Measurements from ENCODE around the gene RHOBTB3.

DNA sequence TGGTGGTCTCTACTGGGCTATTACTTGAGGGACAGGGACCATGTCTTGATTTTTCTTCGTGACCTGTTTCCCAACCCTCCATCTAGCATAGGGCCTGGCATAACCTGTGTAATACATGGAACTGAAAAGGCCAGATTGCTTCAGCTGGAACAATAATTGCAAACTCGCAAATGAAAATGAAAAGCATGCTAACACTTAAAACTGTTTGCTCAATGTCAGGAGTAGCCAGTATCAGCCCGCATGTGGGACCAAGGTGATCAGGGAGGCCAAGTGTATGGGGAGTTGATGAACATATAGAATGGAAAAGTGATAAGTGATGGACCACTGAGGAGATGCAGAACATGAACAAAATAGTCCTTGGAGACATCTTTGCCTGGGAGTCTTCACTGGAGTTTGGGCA lies 66.2 kb downstream of the RHOBTB3 start:
- TF ChIP-seq, protein P1, sequence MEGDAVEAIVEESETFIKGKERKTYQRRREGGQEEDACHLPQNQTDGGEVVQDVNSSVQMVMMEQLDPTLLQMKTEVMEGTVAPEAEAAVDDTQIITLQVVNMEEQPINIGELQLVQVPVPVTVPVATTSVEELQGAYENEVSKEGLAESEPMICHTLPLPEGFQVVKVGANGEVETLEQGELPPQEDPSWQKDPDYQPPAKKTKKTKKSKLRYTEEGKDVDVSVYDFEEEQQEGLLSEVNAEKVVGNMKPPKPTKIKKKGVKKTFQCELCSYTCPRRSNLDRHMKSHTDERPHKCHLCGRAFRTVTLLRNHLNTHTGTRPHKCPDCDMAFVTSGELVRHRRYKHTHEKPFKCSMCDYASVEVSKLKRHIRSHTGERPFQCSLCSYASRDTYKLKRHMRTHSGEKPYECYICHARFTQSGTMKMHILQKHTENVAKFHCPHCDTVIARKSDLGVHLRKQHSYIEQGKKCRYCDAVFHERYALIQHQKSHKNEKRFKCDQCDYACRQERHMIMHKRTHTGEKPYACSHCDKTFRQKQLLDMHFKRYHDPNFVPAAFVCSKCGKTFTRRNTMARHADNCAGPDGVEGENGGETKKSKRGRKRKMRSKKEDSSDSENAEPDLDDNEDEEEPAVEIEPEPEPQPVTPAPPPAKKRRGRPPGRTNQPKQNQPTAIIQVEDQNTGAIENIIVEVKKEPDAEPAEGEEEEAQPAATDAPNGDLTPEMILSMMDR (conservative IDR thresholded peaks at IDR 0.05; ENCODE audit: low read length), result no peak
- TF ChIP-seq EZH2phosphoT487 (IDR thresholded peaks at IDR 0.05; ENCODE audit: borderline replicate concordance), result no peak
